Activated CD4-positive, alpha-beta T cell treated with anti-CD3 and anti-CD28 coated beads, Interleukin-2, amount 10 ng/mL, durations not matched to agents 7 days and 5 days (primary cell): ENCODE results near the gene PPT1. TPM values are rescaled to one million over a fixed set of nuclear protein-coding genes. Genes with fewer than 3 reads are reported as not detected.
A peak's percentile ranks its signal among the peaks of the same experiment; 100 is the strongest.

Experiments used
- CTCF ChIA-PET: fragments of 350-600 bp; sonication (Branson Sonifier 250); formaldehyde crosslinking; loops from one replicate; lab custom pipeline; 2021; ENCODE audit warnings: antibody characterized with exemption; lab: Charles Lee
- POLR2A ChIA-PET: fragments of 350-600 bp; sonication (Branson Sonifier 250); formaldehyde crosslinking; loops from one replicate; lab custom pipeline; 2021; ENCODE audit warnings: antibody characterized with exemption; lab: Charles Lee
- DNase-seq: peaks from one replicate; pipeline ENCODE4 v3.0.0-alpha.2; 2020
- H3K27ac Mint-ChIP-seq: one replicate; pipeline ENCODE4 v1.8.0; 2021; ENCODE audit warnings: mild to moderate bottlenecking, moderate library complexity, mixed read lengths
- H3K27me3 Mint-ChIP-seq: one replicate; pipeline ENCODE4 v1.8.0; 2021; ENCODE audit warnings: mixed read lengths
- H3K36me3 Mint-ChIP-seq: one replicate; pipeline ENCODE4 v1.8.0; 2021; ENCODE audit warnings: low read depth, mixed read lengths
- H3K4me1 Mint-ChIP-seq: one replicate; pipeline ENCODE4 v1.8.0; 2021; ENCODE audit warnings: mixed read lengths
- H3K4me3 Mint-ChIP-seq: one replicate; pipeline ENCODE4 v1.8.0; 2021; ENCODE audit warnings: mild to moderate bottlenecking, moderate library complexity, mixed read lengths
- H3K9me3 Mint-ChIP-seq: one replicate; pipeline ENCODE4 v1.8.0; 2021; ENCODE audit warnings: mixed read lengths
- total RNA-seq, 2 experiments: library from RNA; stranded (reverse); gene quantifications; one replicate each; pipeline ENCODE4 v1.2.3, GENCODE V29; 2021

Gene PPT1
- total RNA-seq, 2 experiments from 2014 or later, result 93.8 to 112 TPM

DNA sequence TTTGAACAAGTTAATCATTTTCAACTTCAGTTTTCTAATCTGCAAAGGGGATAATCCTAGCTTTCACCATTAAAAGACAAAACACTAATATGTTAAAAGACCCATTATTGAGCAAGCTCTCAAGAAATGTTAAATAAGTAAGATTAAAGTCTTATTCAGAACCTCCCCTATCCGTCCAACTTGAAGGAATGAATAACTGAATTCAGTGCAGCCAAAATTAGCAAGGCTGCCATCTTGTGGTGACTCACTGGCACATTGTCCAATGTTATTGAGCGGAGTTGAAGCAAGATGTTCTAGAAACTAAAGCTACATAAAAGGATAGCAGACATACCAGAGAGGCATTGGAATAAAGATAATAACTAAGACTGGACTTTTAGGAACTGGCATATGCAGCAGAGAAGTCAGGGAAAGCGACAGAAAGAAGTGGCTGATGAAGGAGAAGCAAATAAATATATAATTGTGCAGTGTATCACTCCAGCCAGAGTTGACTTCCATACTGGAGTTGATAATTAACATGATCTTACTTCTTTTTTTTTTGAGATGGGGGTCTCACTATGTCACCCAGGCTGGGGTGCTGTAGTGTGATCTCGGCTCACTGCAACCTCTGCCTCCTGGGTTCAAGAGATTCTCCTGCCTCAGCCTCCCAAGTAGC lies 64.7 kb downstream of the PPT1 start:
- H3K36me3 Mint-ChIP-seq, result no peaks in the 10 kb centered on the region
- H3K4me1 Mint-ChIP-seq, result peaks cover 45% of the 10 kb centered on the region
- no peak overlapping the region for H3K4me3 Mint-ChIP-seq
- ChIA-PET POLR2A (no interaction called here), CTCF (interaction anchor here (0.6 to 2.2 kb wide), 8 partner anchors 12 to 534 kb away, joined by 3 to 8 read pairs (median 3); no protein-coding TSS in a partner anchor)
- no peaks in the 10 kb centered on the region for H3K9me3 Mint-ChIP-seq
- H3K27me3 Mint-ChIP-seq, result peaks cover 6% of the 10 kb centered on the region
- H3K27ac Mint-ChIP-seq, result no peak overlapping the region
- peak; percentile 69 for DNase-seq

DNA sequence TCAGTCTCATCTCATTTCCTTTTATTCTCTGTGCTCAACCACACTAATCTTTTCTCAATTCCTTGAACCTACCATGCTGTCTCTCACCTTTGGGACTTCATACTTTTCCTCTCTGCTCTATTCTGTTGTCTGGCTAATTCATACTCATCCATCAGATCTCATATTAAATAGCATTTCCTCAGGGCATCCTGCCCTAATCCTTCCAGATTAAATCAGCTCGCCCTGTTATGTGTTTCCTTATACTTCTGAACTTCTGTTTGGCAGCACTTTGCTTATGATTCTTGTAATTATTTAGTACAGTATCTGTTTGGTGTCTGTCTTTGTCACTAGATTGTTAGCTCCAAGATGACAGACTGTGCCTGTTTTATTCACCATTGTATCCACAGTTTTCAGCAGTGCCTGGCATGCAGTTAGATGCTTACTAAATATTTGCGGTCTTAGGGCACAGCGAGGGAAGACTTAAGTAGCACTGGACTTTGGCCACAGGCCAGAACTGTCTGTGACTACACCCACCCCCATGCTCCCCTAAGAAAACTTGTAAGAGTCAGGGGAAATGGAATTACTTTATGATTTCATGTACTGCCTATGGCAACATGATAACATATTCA lies 66.4 kb downstream of the PPT1 start:
- ChIA-PET CTCF (interaction anchor here (0.7 kb wide), 1 partner anchor 14 kb away, joined by 3 read pairs; no protein-coding TSS in a partner anchor), POLR2A (no interaction called here)
- DNase-seq, result no peak
- Mint-ChIP-seq H3K4me1 (peaks cover 33% of the 10 kb centered on the region), H3K9me3 (peaks cover 5% of the 10 kb centered on the region), H3K4me3 (no peak overlapping the region), H3K27ac (no peak overlapping the region), H3K27me3 (peaks cover 6% of the 10 kb centered on the region), H3K36me3 (peaks cover 1% of the 10 kb centered on the region)

DNA sequence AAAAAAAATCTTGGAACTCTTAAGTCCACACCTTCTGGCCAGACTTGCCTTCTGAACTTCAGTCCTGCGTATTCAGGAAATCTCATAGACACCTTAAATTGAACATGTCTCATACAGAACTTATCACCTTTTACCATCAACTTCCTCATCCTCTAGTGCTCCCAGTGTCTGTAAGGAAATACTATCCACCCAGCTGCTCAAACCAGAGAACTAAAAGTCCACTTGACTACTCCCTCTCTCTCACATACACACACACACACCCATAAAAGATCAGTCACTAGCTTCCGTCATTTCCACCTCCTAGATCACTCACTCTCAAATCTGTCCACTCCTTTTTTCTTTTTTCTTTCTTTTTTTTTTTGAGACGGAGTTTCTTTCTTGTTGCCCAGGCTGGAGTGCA lies 67.4 kb downstream of the PPT1 start:
- DNase-seq, result no peak
- Mint-ChIP-seq H3K27me3 (peaks cover 6% of the 10 kb centered on the region), H3K4me3 (no peak overlapping the region), H3K27ac (peak overlapping the region; percentile 51), H3K9me3 (peaks cover 5% of the 10 kb centered on the region), H3K4me1 (peaks cover 26% of the 10 kb centered on the region), H3K36me3 (peaks cover 1% of the 10 kb centered on the region)
- CTCF ChIA-PET, result interaction anchor here (0.7 kb wide), 1 partner anchor 15 kb away, joined by 3 read pairs; no protein-coding TSS in a partner anchor
- POLR2A ChIA-PET, result no interaction called here

DNA sequence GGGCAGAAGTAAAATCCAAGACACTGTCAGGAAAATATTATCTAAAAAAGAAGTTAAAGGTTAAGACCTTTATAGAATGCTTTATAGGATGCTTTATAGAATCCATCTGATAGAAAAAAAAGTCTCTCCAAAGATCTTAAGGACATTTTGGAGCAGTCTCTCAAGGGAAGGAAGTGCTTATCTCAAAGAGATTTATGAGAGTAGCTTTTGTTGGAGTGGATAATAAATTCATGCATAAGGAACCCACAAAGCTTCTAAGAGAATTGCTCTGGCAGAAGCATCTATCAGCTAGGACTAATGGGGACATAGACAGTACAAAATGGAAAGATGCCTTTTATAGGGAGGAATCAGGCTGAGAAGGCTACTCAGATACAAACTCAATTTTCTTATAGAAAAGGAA lies 69.4 kb downstream of the PPT1 start:
- ChIA-PET POLR2A (no interaction called here), CTCF (interaction anchor here (1.7 kb wide), 1 partner anchor 108 kb away, joined by 4 read pairs; no protein-coding TSS in a partner anchor)
- no peak for DNase-seq
- H3K9me3 Mint-ChIP-seq, result peaks cover 5% of the 10 kb centered on the region
- H3K36me3 Mint-ChIP-seq, result peaks cover 1% of the 10 kb centered on the region
- peaks cover 14% of the 10 kb centered on the region for H3K4me1 Mint-ChIP-seq
- peaks cover 10% of the 10 kb centered on the region for H3K27me3 Mint-ChIP-seq
- no peak overlapping the region for H3K4me3 Mint-ChIP-seq
- H3K27ac Mint-ChIP-seq, result no peak overlapping the region

DNA sequence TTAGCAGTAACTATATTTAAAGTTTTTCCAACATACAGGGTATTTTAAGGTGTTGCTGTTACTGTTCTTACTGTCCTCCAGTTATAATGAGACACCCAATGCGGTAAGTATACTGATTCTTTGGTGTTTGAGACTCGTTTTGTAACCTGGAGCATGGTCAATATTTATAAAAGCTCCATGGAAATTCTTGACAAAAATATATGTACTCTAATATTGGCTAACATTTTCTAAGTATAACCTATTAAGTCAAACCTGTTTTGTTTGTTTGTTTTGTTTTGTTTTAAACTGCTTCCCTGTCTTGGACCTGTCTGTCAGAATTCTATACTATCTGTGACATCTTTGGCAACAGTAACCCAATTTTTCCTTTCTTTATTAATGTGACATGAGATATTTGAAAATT lies 72.4 kb downstream of the PPT1 start:
- ChIA-PET CTCF (no interaction called here), POLR2A (no interaction called here)
- Mint-ChIP-seq H3K9me3 (peaks cover 5% of the 10 kb centered on the region), H3K36me3 (peaks cover 1% of the 10 kb centered on the region), H3K27ac (no peak overlapping the region), H3K4me1 (peaks cover 3% of the 10 kb centered on the region), H3K4me3 (no peak overlapping the region), H3K27me3 (peaks cover 12% of the 10 kb centered on the region)
- no peak for DNase-seq

DNA sequence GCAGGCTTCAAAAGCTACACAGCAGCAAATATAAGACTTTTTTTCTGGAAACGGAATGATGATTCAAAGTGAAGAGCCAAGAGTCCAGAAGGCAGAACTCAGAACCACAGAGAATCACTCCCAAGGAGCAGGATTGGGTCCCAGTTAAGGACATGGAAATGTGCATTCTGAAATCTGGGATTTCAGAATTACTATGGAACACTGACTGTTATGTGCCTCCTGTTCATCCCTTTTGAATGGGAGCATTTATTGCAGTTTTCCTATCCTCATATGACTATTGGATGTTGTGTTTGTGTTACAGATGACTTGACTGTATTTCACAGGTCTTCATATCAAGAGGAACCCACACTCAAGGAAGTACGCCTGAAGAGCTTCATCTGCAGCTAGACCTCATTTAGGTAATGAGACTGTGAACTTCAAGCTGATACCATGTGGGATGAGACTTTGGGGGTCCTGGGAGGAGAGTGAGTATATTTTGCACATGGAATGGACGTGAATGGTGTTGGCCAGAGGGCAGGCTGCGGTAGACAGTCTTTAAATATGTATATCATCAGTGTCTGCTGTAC lies 73.6 kb downstream of the PPT1 start:
- H3K4me3 Mint-ChIP-seq, result no peak overlapping the region
- peaks cover 12% of the 10 kb centered on the region for H3K27me3 Mint-ChIP-seq
- CTCF ChIA-PET, result interaction anchor here (0.6 kb wide), 1 partner anchor 950 kb away, joined by 6 read pairs; no protein-coding TSS in a partner anchor
- no peaks in the 10 kb centered on the region for H3K4me1 Mint-ChIP-seq
- DNase-seq, result no peak
- peaks cover 5% of the 10 kb centered on the region for H3K36me3 Mint-ChIP-seq
- peaks cover 7% of the 10 kb centered on the region for H3K9me3 Mint-ChIP-seq
- POLR2A ChIA-PET, result no interaction called here
- H3K27ac Mint-ChIP-seq, result no peak overlapping the region

Other genes with a start within 250 kb of the PPT1 start
- 10 to 100 TPM; 15.7 to 16.4 TPM for gene TRIT1, start 213.7 kb downstream of the PPT1 start, total RNA-seq
- gene MYCL, start 195.3 kb downstream of the PPT1 start, total RNA-seq, result not detected
- 1 to 10 TPM; 2.0 to 2.8 TPM for gene MFSD2A, start 142.1 kb downstream of the PPT1 start, total RNA-seq
- 100 to 1,000 TPM; 740 to 752 TPM for gene CAP1, start 56.5 kb downstream of the PPT1 start, total RNA-seq
- 10 to 100 TPM; 19.2 to 21.6 TPM for gene RLF, start 64.1 kb upstream of the PPT1 start, total RNA-seq
- under 1 TPM; 0.30 to 0.42 TPM for gene TMCO2, start 150.7 kb upstream of the PPT1 start, total RNA-seq
- 10 to 100 TPM; 24.7 to 28.8 TPM for gene ZMPSTE24, start 161.0 kb upstream of the PPT1 start, total RNA-seq
- gene COL9A2, start 220.0 kb upstream of the PPT1 start, total RNA-seq, result 1 to 10 TPM; 1.2 to 1.9 TPM